HL-60 (cell line): Measurements from ENCODE around the gene ZNF521.

ENCODE experiments used
- DNase-seq, 2 experiments: peaks; one replicate each; pipeline ENCODE4 v3.0.0-alpha.2; 2010 to 2020; ENCODE audit warnings: low read depth in 1 of 2, low spot score in 1 of 2
- H3K27ac ChIP-seq: fragments of 250-450 bp; sonication (Bioruptor Pico); replicated peaks from 2 replicates; pipeline ENCODE4 v1.5.1; 2020; ENCODE audit warnings: mild to moderate bottlenecking, moderate library complexity
- H3K27me3 ChIP-seq: fragments of 250-450 bp; sonication (Bioruptor Pico); 2 replicates; pipeline ENCODE4 v1.5.1; 2021; ENCODE audit warnings: mild to moderate bottlenecking, moderate library complexity; ENCODE audit not compliant: insufficient read depth, poor library complexity, severe bottlenecking
- H3K4me3 ChIP-seq: replicated peaks from 2 replicates; pipeline ENCODE4 v1.5.1; 2011; ENCODE audit warnings: mild to moderate bottlenecking, control low read depth, low read length; ENCODE audit not compliant: insufficient read depth
- GABPA ChIP-seq: IDR thresholded peaks from 2 replicates; pipeline ENCODE4 v1.6.1; 2012; ENCODE audit warnings: low read depth
- POLR2AphosphoS5 ChIP-seq: IDR thresholded peaks from 2 replicates; pipeline ENCODE4 v1.6.1; 2012; ENCODE audit warnings: low read depth
- SPI1 ChIP-seq: IDR thresholded peaks from 2 replicates; pipeline ENCODE4 v1.6.1; 2012; ENCODE audit warnings: low read depth, mild to moderate bottlenecking, borderline replicate concordance
- TF ChIP-seq, protein P1 (sequence below): IDR thresholded peaks from one replicate; pipeline ENCODE4 v1.5.1; 2011; ENCODE audit warnings: low read length, control low read depth, inconsistent platforms; ENCODE audit not compliant: insufficient read depth
- TF ChIP-seq, protein P2 (sequence below): IDR thresholded peaks from 2 replicates; pipeline ENCODE4 v1.6.1; 2012; ENCODE audit warnings: low read depth; ENCODE audit not compliant: insufficient replicate concordance

ZNF521 gene

DNA sequence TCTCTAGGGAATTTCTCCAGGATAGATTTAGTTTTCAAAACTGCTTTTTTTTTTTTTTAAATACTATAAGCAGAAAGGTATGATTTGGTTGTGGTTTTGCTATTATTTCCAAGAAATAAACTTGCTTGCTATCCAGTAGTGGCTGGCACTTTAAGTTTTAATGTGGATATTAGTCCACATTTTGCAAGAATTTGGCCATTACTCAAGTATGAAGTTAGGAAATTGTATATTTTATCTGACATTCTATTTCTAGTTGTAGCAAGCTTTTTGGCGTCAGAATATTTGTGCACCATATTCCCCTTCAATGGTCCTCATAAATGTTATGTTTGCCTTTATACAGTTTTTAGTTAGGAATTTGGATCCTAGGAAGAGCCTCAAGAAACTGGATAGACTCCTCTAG is 226.3 kb downstream of the ZNF521 start:
- no peak overlapping the region for H3K4me3 ChIP-seq
- no peak overlapping the region for H3K27ac ChIP-seq
- no peaks in the 10 kb centered on the region for H3K27me3 ChIP-seq
- DNase-seq = no peak
- TF ChIP-seq, protein P1, sequence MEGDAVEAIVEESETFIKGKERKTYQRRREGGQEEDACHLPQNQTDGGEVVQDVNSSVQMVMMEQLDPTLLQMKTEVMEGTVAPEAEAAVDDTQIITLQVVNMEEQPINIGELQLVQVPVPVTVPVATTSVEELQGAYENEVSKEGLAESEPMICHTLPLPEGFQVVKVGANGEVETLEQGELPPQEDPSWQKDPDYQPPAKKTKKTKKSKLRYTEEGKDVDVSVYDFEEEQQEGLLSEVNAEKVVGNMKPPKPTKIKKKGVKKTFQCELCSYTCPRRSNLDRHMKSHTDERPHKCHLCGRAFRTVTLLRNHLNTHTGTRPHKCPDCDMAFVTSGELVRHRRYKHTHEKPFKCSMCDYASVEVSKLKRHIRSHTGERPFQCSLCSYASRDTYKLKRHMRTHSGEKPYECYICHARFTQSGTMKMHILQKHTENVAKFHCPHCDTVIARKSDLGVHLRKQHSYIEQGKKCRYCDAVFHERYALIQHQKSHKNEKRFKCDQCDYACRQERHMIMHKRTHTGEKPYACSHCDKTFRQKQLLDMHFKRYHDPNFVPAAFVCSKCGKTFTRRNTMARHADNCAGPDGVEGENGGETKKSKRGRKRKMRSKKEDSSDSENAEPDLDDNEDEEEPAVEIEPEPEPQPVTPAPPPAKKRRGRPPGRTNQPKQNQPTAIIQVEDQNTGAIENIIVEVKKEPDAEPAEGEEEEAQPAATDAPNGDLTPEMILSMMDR = no peak
- TF ChIP-seq SPI1 (no peak), POLR2AphosphoS5 (no peak), GABPA (no peak)
- TF ChIP-seq, protein P2, sequence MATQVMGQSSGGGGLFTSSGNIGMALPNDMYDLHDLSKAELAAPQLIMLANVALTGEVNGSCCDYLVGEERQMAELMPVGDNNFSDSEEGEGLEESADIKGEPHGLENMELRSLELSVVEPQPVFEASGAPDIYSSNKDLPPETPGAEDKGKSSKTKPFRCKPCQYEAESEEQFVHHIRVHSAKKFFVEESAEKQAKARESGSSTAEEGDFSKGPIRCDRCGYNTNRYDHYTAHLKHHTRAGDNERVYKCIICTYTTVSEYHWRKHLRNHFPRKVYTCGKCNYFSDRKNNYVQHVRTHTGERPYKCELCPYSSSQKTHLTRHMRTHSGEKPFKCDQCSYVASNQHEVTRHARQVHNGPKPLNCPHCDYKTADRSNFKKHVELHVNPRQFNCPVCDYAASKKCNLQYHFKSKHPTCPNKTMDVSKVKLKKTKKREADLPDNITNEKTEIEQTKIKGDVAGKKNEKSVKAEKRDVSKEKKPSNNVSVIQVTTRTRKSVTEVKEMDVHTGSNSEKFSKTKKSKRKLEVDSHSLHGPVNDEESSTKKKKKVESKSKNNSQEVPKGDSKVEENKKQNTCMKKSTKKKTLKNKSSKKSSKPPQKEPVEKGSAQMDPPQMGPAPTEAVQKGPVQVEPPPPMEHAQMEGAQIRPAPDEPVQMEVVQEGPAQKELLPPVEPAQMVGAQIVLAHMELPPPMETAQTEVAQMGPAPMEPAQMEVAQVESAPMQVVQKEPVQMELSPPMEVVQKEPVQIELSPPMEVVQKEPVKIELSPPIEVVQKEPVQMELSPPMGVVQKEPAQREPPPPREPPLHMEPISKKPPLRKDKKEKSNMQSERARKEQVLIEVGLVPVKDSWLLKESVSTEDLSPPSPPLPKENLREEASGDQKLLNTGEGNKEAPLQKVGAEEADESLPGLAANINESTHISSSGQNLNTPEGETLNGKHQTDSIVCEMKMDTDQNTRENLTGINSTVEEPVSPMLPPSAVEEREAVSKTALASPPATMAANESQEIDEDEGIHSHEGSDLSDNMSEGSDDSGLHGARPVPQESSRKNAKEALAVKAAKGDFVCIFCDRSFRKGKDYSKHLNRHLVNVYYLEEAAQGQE = no peak

DNA sequence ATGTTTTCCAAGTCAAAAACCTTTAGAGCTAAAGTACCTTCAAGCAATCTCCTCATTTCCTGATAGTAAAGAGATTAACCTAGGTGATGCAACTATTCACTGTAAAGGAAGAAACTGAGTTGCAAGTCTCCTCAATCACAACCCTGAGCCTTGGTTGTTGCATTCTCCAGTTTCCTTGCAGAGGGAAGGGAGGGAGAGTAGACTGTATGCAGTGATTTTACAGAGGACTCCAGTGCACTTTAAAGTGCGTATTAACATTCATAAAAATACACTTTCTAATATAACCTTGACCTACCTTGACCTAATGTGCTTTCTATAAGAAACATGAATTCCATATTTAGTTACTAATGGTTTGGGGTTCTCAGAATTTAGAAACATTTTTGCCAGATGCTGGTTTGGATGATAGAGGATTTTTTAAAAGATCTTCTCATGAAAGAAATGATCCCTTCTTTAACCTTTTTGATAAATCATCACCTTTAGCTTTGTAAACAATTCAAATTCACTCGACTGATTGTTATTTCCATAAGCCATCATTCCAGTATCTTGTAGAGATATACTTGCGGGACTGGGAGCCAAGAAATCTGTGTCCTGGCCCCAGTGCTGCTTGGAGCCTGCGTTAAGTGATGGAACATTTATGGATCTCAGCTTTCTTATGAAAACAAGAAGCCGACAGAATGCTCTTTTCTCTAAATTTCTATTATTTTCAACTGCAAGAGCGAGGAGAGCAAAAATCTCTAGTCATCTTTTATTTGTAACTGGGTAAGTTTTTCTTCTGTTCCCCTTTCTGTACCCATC is 228.3 kb downstream of the ZNF521 start:
- TF ChIP-seq, protein P2 = no peak
- TF ChIP-seq POLR2AphosphoS5 (no peak), SPI1 (no peak)
- TF ChIP-seq, protein P1 = no peak
- Histone ChIP-seq H3K27ac (no peak overlapping the region), H3K4me3 (no peak overlapping the region), H3K27me3 (no peaks in the 10 kb centered on the region)
- no peak for DNase-seq

DNA sequence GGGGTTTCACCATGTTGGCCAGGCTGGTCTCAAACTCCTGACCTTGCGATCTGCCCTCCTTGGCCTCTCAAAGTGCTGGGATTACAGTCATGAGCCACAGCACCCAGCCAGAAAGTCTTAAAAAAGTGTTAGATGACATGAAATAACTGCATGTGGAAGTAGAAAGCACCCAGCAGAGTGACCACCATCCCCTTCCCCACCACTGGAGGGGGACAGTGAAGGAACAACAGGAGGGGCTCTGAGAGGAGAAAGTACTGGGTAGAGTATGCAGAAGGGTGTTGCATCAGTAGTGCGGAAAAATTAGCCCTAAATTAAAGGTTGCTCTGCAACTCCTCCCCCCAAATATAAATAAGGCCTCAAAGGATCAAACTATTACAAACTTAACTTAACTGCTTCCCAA is 230.5 kb downstream of the ZNF521 start:
- Histone ChIP-seq H3K27me3 (no peaks in the 10 kb centered on the region), H3K4me3 (no peak overlapping the region), H3K27ac (no peak overlapping the region)
- no peak for DNase-seq
- TF ChIP-seq GABPA (no peak), SPI1 (no peak), POLR2AphosphoS5 (no peak)
- TF ChIP-seq, protein P2 = no peak
- TF ChIP-seq, protein P1 = no peak
